Effector CD4-positive, alpha-beta T cell (primary cell): Measurements from ENCODE around the gene MAPKAPK5.
"Not testable (repeated sequence)": the region's sequence is repeated elsewhere in the genome, so short reads cannot be mapped to it uniquely, and the experiment has no call there.

ENCODE experiments used
- DNase-seq: peaks from one replicate; pipeline ENCODE4 v3.0.0-alpha.2; 2020
- total RNA-seq: gene quantifications from one replicate; lab custom pipeline; 2026; lab: John Stamatoyannopoulos, UW

Gene MAPKAPK5
- 75.8 reads per million, percentile 77 among the genes with 10 or more reads in this experiment for total RNA-seq

- peak; percentile 97 for DNase-seq
Observed at GRCh38 chr12:111841750-111842555, at the start of gene MAPKAPK5. Gene MAPKAPK5, plus strand, starts transcription at chr12:111842228. Its CDS starts 506 bp downstream, at chr12:111842734.

- DNase-seq = no peak
Observed at GRCh38 chr12:111792856-111793235, 49.2 kb upstream of the MAPKAPK5 start.

- no peak for DNase-seq
Observed at GRCh38 chr12:111798182-111798581, 43.8 kb upstream of the MAPKAPK5 start.

- no peak for DNase-seq
Observed at GRCh38 chr12:111799758-111800157, 42.3 kb upstream of the MAPKAPK5 start.

GRCh38 chr12:111803038-111803626, 38.9 kb upstream of the MAPKAPK5 start:
- no peak for DNase-seq

GRCh38 chr12:111803851-111804250, 38.2 kb upstream of the MAPKAPK5 start:
- no peak for DNase-seq

GRCh38 chr12:111806304-111806703, 35.7 kb upstream of the MAPKAPK5 start:
- no peak for DNase-seq

GRCh38 chr12:111807232-111807631, 34.8 kb upstream of the MAPKAPK5 start:
- DNase-seq = no peak

GRCh38 chr12:111812881-111813741, 28.9 kb upstream of the MAPKAPK5 start:
- DNase-seq = peak; percentile 36

GRCh38 chr12:111816065-111816615, 25.9 kb upstream of the MAPKAPK5 start:
- DNase-seq = no peak

- DNase-seq = not testable (repeated sequence)
Observed at GRCh38 chr12:111816898-111817297, 25.1 kb upstream of the MAPKAPK5 start.

GRCh38 chr12:111818340-111818739, 23.7 kb upstream of the MAPKAPK5 start:
- DNase-seq = no peak

- no peak for DNase-seq
Observed at GRCh38 chr12:111819191-111820158, 22.6 kb upstream of the MAPKAPK5 start.

- not testable (repeated sequence) for DNase-seq
Observed at GRCh38 chr12:111820828-111821227, 21.2 kb upstream of the MAPKAPK5 start.

- DNase-seq = no peak
Observed at GRCh38 chr12:111822886-111823285, 19.1 kb upstream of the MAPKAPK5 start.

GRCh38 chr12:111823891-111824290, 18.1 kb upstream of the MAPKAPK5 start:
- DNase-seq = no peak

GRCh38 chr12:111824312-111824711, 17.7 kb upstream of the MAPKAPK5 start:
- DNase-seq = not testable (repeated sequence)

GRCh38 chr12:111825509-111825908, 16.5 kb upstream of the MAPKAPK5 start:
- no peak for DNase-seq

GRCh38 chr12:111826316-111826715, 15.7 kb upstream of the MAPKAPK5 start:
- DNase-seq = no peak

GRCh38 chr12:111826992-111827391, 15.0 kb upstream of the MAPKAPK5 start:
- DNase-seq = no peak

- no peak for DNase-seq
Observed at GRCh38 chr12:111827907-111828306, 14.1 kb upstream of the MAPKAPK5 start.
